GM21717 (cell line): ENCODE results near the gene ASB7.
A peak's percentile ranks its signal among the peaks of the same experiment; 100 is the strongest.

Experiments used
- ATAC-seq: cut with Tn5 transposase; IDR thresholded peaks from one replicate; pipeline ENCODE4 v1.9.1; 2021; ENCODE audit warnings: mild to moderate bottlenecking, moderate library complexity; ENCODE audit not compliant: unreplicated experiment

ASB7 gene

GRCh38 chr15:100596792-100597191, 5.6 kb upstream of the ASB7 start:
- ATAC-seq, result peak; percentile 92

- no peak for ATAC-seq
Observed at GRCh38 chr15:100597862-100598261, 4.5 kb upstream of the ASB7 start.

- ATAC-seq, result no peak
Observed at GRCh38 chr15:100598655-100599054, 3.7 kb upstream of the ASB7 start.

- ATAC-seq, result no peak
Observed at GRCh38 chr15:100601163-100601562, 1.2 kb upstream of the ASB7 start.

- ATAC-seq, result peak; percentile 14
Observed at GRCh38 chr15:100601617-100602063, 749 bp upstream of the ASB7 start.

- peak; percentile 49 for ATAC-seq
Observed at GRCh38 chr15:100602823-100603393, 519 bp downstream of the ASB7 start.

- ATAC-seq, result no peak
Observed at GRCh38 chr15:100612539-100612938, 10.2 kb downstream of the ASB7 start.

- no peak for ATAC-seq
Observed at GRCh38 chr15:100613208-100613607, 10.8 kb downstream of the ASB7 start.

GRCh38 chr15:100614336-100614735, 11.9 kb downstream of the ASB7 start:
- ATAC-seq, result no peak

- no peak for ATAC-seq
Observed at GRCh38 chr15:100614918-100615317, 12.5 kb downstream of the ASB7 start.

- ATAC-seq, result no peak
Observed at GRCh38 chr15:100615801-100616200, 13.4 kb downstream of the ASB7 start.

- no peak for ATAC-seq
Observed at GRCh38 chr15:100616700-100617099, 14.3 kb downstream of the ASB7 start.

GRCh38 chr15:100623301-100623700, 20.9 kb downstream of the ASB7 start:
- ATAC-seq, result no peak

GRCh38 chr15:100627789-100628395, 25.5 kb downstream of the ASB7 start:
- ATAC-seq, result peak; percentile 67

- no peak for ATAC-seq
Observed at GRCh38 chr15:100628746-100629145, 26.4 kb downstream of the ASB7 start.

- no peak for ATAC-seq
Observed at GRCh38 chr15:100631831-100632230, 29.4 kb downstream of the ASB7 start.

- ATAC-seq, result no peak
Observed at GRCh38 chr15:100633763-100634075, 31.3 kb downstream of the ASB7 start.

GRCh38 chr15:100635406-100636071, 33.1 kb downstream of the ASB7 start:
- ATAC-seq, result no peak

- no peak for ATAC-seq
Observed at GRCh38 chr15:100638177-100638730, 35.9 kb downstream of the ASB7 start.

GRCh38 chr15:100642213-100642949, 40.0 kb downstream of the ASB7 start:
- no peak for ATAC-seq

GRCh38 chr15:100642950-100643338, 40.6 kb downstream of the ASB7 start:
- ATAC-seq, result no peak

GRCh38 chr15:100645671-100646070, 43.3 kb downstream of the ASB7 start:
- ATAC-seq, result no peak
